Stimulated activated CD8-positive, alpha-beta memory T cell treated with anti-CD3 and anti-CD28 coated beads, Interleukin-7, amount 100 ng/mL, for 24 hours (primary cell): ENCODE results near the gene HTR3B.

Source experiments
- DNase-seq: peaks from one replicate; pipeline ENCODE4 v3.0.0-alpha.2; 2020; ENCODE audit warnings: low read depth

HTR3B gene

GRCh38 chr11:113991718-113992458 is 87.3 kb downstream of the HTR3B start:
- no peak for DNase-seq

- no peak for DNase-seq
These were observed 88.0 kb downstream of the HTR3B start for GRCh38 chr11:113992459-113993110.

GRCh38 chr11:113994077-113994954 is 89.7 kb downstream of the HTR3B start:
- DNase-seq: peak; percentile 4
